ENCODE measurements around the gene PDLIM5.

Gene PDLIM5

GRCh38 chr4:94527556-94528233 lies 76.0 kb downstream of the PDLIM5 start:
- Histone ChIP-seq H3K9me3 (ENCODE audit: control insufficient read depth, insufficient read depth, low read length) (no peaks in the 10 kb centered on the region), H3K27me3 (ENCODE audit: control insufficient read depth, insufficient read depth, low read length) (no peaks in the 10 kb centered on the region), H3K9ac (ENCODE audit: low read depth, low read length) (no peak overlapping the region), H3K27ac (ENCODE audit: low read depth, low read length) (no peak overlapping the region), H3K36me3 (ENCODE audit: control insufficient read depth, insufficient read depth, low read length) (no peaks in the 10 kb centered on the region), H3K4me1 (ENCODE audit: control insufficient read depth, insufficient read depth, low read length) (peaks cover 8% of the 10 kb centered on the region; the same call in 1 of the 2 replicates), H3K4me3 (ENCODE audit: low read depth, low read length) (no peak overlapping the region)

DNA sequence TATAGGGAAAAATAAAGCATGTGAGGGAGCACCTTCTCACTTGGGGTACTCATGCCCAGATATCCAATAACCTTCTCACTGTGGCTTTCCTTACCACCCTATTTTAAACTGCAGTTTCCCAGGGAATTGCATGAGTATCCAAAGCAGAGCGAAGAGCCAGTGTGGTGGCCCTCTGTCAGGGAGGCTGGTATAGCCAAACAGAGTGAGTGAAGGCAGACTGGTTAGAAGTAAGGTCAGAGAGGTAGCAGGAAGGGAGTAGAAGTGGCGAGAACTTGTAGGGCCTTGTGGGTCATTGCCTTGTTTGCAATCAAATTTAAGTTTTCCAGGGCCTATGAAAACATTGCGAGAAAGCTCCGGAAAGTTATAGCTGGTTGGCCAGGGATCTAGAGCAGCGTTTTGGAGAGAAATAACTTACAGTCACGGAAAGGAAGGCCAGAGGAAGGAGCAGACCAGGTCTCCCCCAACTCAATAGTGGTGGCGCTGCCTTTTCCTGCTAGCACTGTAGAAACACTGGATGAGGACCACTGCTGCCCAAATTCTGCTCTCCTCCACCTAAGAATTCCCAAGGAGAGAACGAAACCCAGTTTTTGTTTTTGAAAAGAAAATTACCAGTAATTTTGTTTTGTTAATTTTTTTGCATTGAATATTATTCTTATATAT lies 77.2 kb downstream of the PDLIM5 start:
- Histone ChIP-seq H3K4me1 (ENCODE audit: control insufficient read depth, insufficient read depth, low read length) (peaks cover 16% of the 10 kb centered on the region), H3K9ac (ENCODE audit: low read depth, low read length) (no peak overlapping the region), H3K9me3 (ENCODE audit: control insufficient read depth, insufficient read depth, low read length) (no peaks in the 10 kb centered on the region), H3K36me3 (ENCODE audit: control insufficient read depth, insufficient read depth, low read length) (no peaks in the 10 kb centered on the region), H3K27ac (ENCODE audit: low read depth, low read length) (no peak overlapping the region), H3K4me3 (ENCODE audit: low read depth, low read length) (no peak overlapping the region), H3K27me3 (ENCODE audit: control insufficient read depth, insufficient read depth, low read length) (no peaks in the 10 kb centered on the region)

- no peak overlapping the region for H3K9ac ChIP-seq (ENCODE audit: low read depth, low read length)
- peaks cover 28% of the 10 kb centered on the region for H3K4me1 ChIP-seq (ENCODE audit: control insufficient read depth, insufficient read depth, low read length)
- H3K9me3 ChIP-seq (ENCODE audit: control insufficient read depth, insufficient read depth, low read length), result no peaks in the 10 kb centered on the region
Measured at GRCh38 chr4:94530073-94530472, 78.3 kb downstream of the PDLIM5 start.

GRCh38 chr4:94531991-94532789 lies 80.4 kb downstream of the PDLIM5 start:
- no peak overlapping the region for H3K27ac ChIP-seq (ENCODE audit: low read depth, low read length)
- H3K4me1 ChIP-seq (ENCODE audit: control insufficient read depth, insufficient read depth, low read length), result peaks cover 49% of the 10 kb centered on the region
- H3K9me3 ChIP-seq (ENCODE audit: control insufficient read depth, insufficient read depth, low read length), result no peaks in the 10 kb centered on the region
- no peak overlapping the region for H3K4me3 ChIP-seq (ENCODE audit: low read depth, low read length)
- H3K9ac ChIP-seq (ENCODE audit: low read depth, low read length), result no peak overlapping the region
- no peaks in the 10 kb centered on the region for H3K36me3 ChIP-seq (ENCODE audit: control insufficient read depth, insufficient read depth, low read length)
- H3K27me3 ChIP-seq (ENCODE audit: control insufficient read depth, insufficient read depth, low read length), result no peaks in the 10 kb centered on the region

More at GRCh38 chr4:94530073-94530472, 78.3 kb downstream of the PDLIM5 start:
- H3K27me3 ChIP-seq (ENCODE audit: control insufficient read depth, insufficient read depth, low read length), result no peaks in the 10 kb centered on the region
- H3K4me3 ChIP-seq (ENCODE audit: low read depth, low read length), result no peak overlapping the region
- no peaks in the 10 kb centered on the region for H3K36me3 ChIP-seq (ENCODE audit: control insufficient read depth, insufficient read depth, low read length)
- no peak overlapping the region for H3K27ac ChIP-seq (ENCODE audit: low read depth, low read length)

DNA sequence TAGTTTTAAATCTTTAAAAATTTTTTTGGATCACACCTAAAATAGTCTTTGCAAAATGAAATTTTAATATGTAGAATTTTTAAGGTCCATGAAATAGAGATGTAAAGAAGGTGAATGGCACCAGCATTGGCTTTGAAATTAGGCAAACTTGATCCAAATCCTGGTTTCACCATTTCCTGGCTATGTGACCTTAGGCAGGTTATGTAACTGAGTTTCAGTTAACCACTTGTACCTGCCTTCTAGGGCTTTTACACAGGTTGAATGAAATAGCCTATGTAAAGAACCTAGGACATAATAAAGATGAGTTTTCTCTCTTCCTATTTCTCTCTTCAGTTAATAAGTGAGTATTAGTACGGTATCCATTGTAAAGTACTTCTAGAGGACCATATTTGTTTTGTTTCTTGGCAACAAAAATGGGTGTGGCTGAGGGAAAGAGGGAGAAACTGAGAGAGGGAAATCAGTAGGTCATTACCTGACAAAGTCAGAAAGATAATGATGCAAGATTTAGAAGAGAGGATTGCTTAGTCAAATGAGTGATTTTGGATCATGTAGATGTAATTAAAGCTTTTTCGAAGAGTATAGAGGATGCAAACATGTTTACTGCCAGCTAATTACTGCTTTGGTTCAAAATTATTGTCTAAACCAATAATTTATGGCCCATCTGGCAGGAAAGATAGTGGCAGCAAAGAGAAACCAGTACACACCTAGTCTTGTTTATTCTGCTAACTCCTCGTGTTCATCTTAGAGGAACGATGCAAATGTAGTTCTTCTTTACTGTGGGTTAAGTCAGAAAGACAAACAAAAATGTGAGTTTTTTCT lies 81.9 kb downstream of the PDLIM5 start:
- Histone ChIP-seq H3K27me3 (ENCODE audit: control insufficient read depth, insufficient read depth, low read length) (no peaks in the 10 kb centered on the region), H3K9ac (ENCODE audit: low read depth, low read length) (no peak overlapping the region), H3K4me3 (ENCODE audit: low read depth, low read length) (no peak overlapping the region), H3K4me1 (ENCODE audit: control insufficient read depth, insufficient read depth, low read length) (peaks cover 63% of the 10 kb centered on the region), H3K9me3 (ENCODE audit: control insufficient read depth, insufficient read depth, low read length) (no peaks in the 10 kb centered on the region), H3K27ac (ENCODE audit: low read depth, low read length) (peak overlapping the region; percentile 76), H3K36me3 (ENCODE audit: control insufficient read depth, insufficient read depth, low read length) (no peaks in the 10 kb centered on the region)

- Histone ChIP-seq H3K27ac (ENCODE audit: low read depth, low read length) (peak overlapping the region; percentile 76), H3K27me3 (ENCODE audit: control insufficient read depth, insufficient read depth, low read length) (no peaks in the 10 kb centered on the region), H3K4me1 (ENCODE audit: control insufficient read depth, insufficient read depth, low read length) (peaks cover 70% of the 10 kb centered on the region), H3K9me3 (ENCODE audit: control insufficient read depth, insufficient read depth, low read length) (no peaks in the 10 kb centered on the region), H3K9ac (ENCODE audit: low read depth, low read length) (no peak overlapping the region), H3K36me3 (ENCODE audit: control insufficient read depth, insufficient read depth, low read length) (no peaks in the 10 kb centered on the region), H3K4me3 (ENCODE audit: low read depth, low read length) (peak overlapping the region; percentile 24; the same call in 1 of the 2 replicates)
Measured at GRCh38 chr4:94534401-94535312, 82.9 kb downstream of the PDLIM5 start.

DNA sequence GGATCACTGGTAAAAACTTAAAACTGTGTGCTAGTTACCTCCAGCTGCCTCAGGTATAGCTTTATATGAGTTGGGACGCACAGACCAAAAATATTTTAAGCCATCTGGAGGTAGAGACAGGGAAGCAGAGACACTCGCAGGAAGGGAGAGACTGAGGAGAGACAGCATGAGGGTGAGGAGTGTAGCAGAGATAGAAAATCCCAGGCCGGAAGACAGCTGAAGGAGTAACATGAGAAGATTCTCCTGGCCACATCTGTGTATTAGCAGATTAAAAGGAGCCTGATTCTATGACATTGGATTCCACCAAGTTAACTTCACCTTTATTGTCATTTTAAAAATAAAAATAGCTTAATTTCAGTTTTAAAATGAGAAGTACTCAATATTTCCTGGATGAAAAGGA lies 84.3 kb downstream of the PDLIM5 start:
- Histone ChIP-seq H3K27ac (ENCODE audit: low read depth, low read length) (peak overlapping the region; percentile 52), H3K9me3 (ENCODE audit: control insufficient read depth, insufficient read depth, low read length) (no peaks in the 10 kb centered on the region), H3K9ac (ENCODE audit: low read depth, low read length) (no peak overlapping the region), H3K27me3 (ENCODE audit: control insufficient read depth, insufficient read depth, low read length) (no peaks in the 10 kb centered on the region), H3K4me3 (ENCODE audit: low read depth, low read length) (peak overlapping the region; percentile 9; the same call in 1 of the 2 replicates), H3K4me1 (ENCODE audit: control insufficient read depth, insufficient read depth, low read length) (peaks cover 78% of the 10 kb centered on the region), H3K36me3 (ENCODE audit: control insufficient read depth, insufficient read depth, low read length) (no peaks in the 10 kb centered on the region)

GRCh38 chr4:94536649-94537469 lies 85.1 kb downstream of the PDLIM5 start:
- peak overlapping the region; percentile 9; the same call in 1 of the 2 replicates for H3K4me3 ChIP-seq (ENCODE audit: low read depth, low read length)
- H3K27ac ChIP-seq (ENCODE audit: low read depth, low read length), result peak overlapping the region; percentile 52
- H3K9me3 ChIP-seq (ENCODE audit: control insufficient read depth, insufficient read depth, low read length), result no peaks in the 10 kb centered on the region
- peaks cover 80% of the 10 kb centered on the region for H3K4me1 ChIP-seq (ENCODE audit: control insufficient read depth, insufficient read depth, low read length)
- no peaks in the 10 kb centered on the region for H3K27me3 ChIP-seq (ENCODE audit: control insufficient read depth, insufficient read depth, low read length)
- H3K36me3 ChIP-seq (ENCODE audit: control insufficient read depth, insufficient read depth, low read length), result no peaks in the 10 kb centered on the region
- H3K9ac ChIP-seq (ENCODE audit: low read depth, low read length), result peak overlapping the region; percentile 30; the same call in 1 of the 2 replicates

GRCh38 chr4:94537921-94538628 lies 86.3 kb downstream of the PDLIM5 start:
- Histone ChIP-seq H3K27ac (ENCODE audit: low read depth, low read length) (peak overlapping the region; percentile 26), H3K4me3 (ENCODE audit: low read depth, low read length) (no peak overlapping the region), H3K4me1 (ENCODE audit: control insufficient read depth, insufficient read depth, low read length) (peaks cover 80% of the 10 kb centered on the region), H3K27me3 (ENCODE audit: control insufficient read depth, insufficient read depth, low read length) (no peaks in the 10 kb centered on the region), H3K36me3 (ENCODE audit: control insufficient read depth, insufficient read depth, low read length) (no peaks in the 10 kb centered on the region), H3K9ac (ENCODE audit: low read depth, low read length) (no peak overlapping the region), H3K9me3 (ENCODE audit: control insufficient read depth, insufficient read depth, low read length) (no peaks in the 10 kb centered on the region)
